Measurements from ENCODE around the gene LCE4A. TPM values are rescaled to one million over a fixed set of nuclear protein-coding genes. Genes with fewer than 3 reads are reported as not detected.
"Not testable (repeated sequence)": the region's sequence is repeated elsewhere in the genome, so short reads cannot be mapped to it uniquely, and the experiment has no call there.

The LCE4A gene
- total and polyA plus RNA-seq, 5 donors from 2014 or later: not detected

- Histone ChIP-seq H3K9me3 (ENCODE audit: control insufficient read depth in 2 of 2, low read length in 2 of 2) (no peaks in the 10 kb centered on the region), H3K4me1 (ENCODE audit: control insufficient read depth, insufficient read depth, low read length, poor library complexity, severe bottlenecking) (no peaks in the 10 kb centered on the region), H3K27ac (ENCODE audit: insufficient read depth, low read length, poor library complexity, severe bottlenecking) (no peak overlapping the region), H3K27me3 (ENCODE audit: control insufficient read depth, insufficient read depth, low read length) (peaks cover 4% of the 10 kb centered on the region), H3K4me3 (ENCODE audit: low read depth, low read length) (no peak overlapping the region), H3K36me3 (ENCODE audit: control insufficient read depth, insufficient read depth, low read length) (no peaks in the 10 kb centered on the region)
- Mint-ChIP-seq H3K27ac (no peak overlapping the region), H3K4me3 (no peak overlapping the region), H3K27me3 (peaks cover 8% of the 10 kb centered on the region), H3K9me3 (no peaks in the 10 kb centered on the region), H3K4me1 (no peaks in the 10 kb centered on the region), H3K36me3 (no peaks in the 10 kb centered on the region)
- DNase-seq: no peak
- ATAC-seq (ENCODE audit: low read depth in 2 of 2): no peak
These were observed 26.3 kb upstream of the LCE4A start for GRCh38 chr1:152681616-152682015.

- H3K27ac Mint-ChIP-seq: no peak overlapping the region
- no peaks in the 10 kb centered on the region for H3K9me3 Mint-ChIP-seq
- no peak for DNase-seq
- Histone ChIP-seq H3K36me3 (ENCODE audit: control insufficient read depth, insufficient read depth, low read length) (no peaks in the 10 kb centered on the region), H3K27ac (ENCODE audit: insufficient read depth, low read length, poor library complexity, severe bottlenecking) (no peak overlapping the region), H3K27me3 (ENCODE audit: control insufficient read depth, insufficient read depth, low read length) (peaks cover 5% of the 10 kb centered on the region), H3K9me3 (ENCODE audit: control insufficient read depth in 2 of 2, low read length in 2 of 2) (no peaks in the 10 kb centered on the region), H3K4me1 (ENCODE audit: control insufficient read depth, insufficient read depth, low read length, poor library complexity, severe bottlenecking) (no peaks in the 10 kb centered on the region), H3K4me3 (ENCODE audit: low read depth, low read length) (no peak overlapping the region)
- no peak overlapping the region for H3K4me3 Mint-ChIP-seq
- H3K4me1 Mint-ChIP-seq: no peaks in the 10 kb centered on the region
- ATAC-seq (ENCODE audit: low read depth in 2 of 2): no peak
- peaks cover 14% of the 10 kb centered on the region for H3K27me3 Mint-ChIP-seq
- no peaks in the 10 kb centered on the region for H3K36me3 Mint-ChIP-seq
These were observed 24.1 kb upstream of the LCE4A start for GRCh38 chr1:152683846-152684245.

- H3K36me3 Mint-ChIP-seq; H3K27me3 ChIP-seq (ENCODE audit: control insufficient read depth, insufficient read depth, low read length); DNase-seq; H3K27ac Mint-ChIP-seq; H3K27ac ChIP-seq (ENCODE audit: insufficient read depth, low read length, poor library complexity, severe bottlenecking); H3K9me3 Mint-ChIP-seq; H3K4me1 Mint-ChIP-seq; ATAC-seq (ENCODE audit: low read depth in 2 of 2); H3K4me3 ChIP-seq (ENCODE audit: low read depth, low read length); H3K9me3 ChIP-seq (ENCODE audit: control insufficient read depth in 2 of 2, low read length in 2 of 2); H3K4me1 ChIP-seq (ENCODE audit: control insufficient read depth, insufficient read depth, low read length, poor library complexity, severe bottlenecking); H3K36me3 ChIP-seq (ENCODE audit: control insufficient read depth, insufficient read depth, low read length); H3K4me3 Mint-ChIP-seq: not testable (repeated sequence)
- peaks cover 11% of the 10 kb centered on the region for H3K27me3 Mint-ChIP-seq
These were observed 22.1 kb upstream of the LCE4A start, which contains the start of gene LCE2B for GRCh38 chr1:152685823-152686222. Gene LCE2B, plus strand, starts transcription at chr1:152686123. Its CDS starts 721 bp downstream, at chr1:152686844.

GRCh38 chr1:152697701-152698600 lies 10.0 kb upstream of the LCE4A start, which contains the start of gene LCE2A:
Gene LCE2A, plus strand, starts transcription at chr1:152698345. Its CDS starts 557 bp downstream, at chr1:152698902.
- no peaks in the 10 kb centered on the region for H3K27me3 ChIP-seq (ENCODE audit: control insufficient read depth, insufficient read depth, low read length)
- ATAC-seq (ENCODE audit: low read depth in 2 of 2) (no peak), DNase-seq (no peak)
- no peak within 1 kb of the TSS for H3K27ac Mint-ChIP-seq
- H3K36me3 Mint-ChIP-seq: no peaks in the 10 kb centered on the region
- H3K4me1 Mint-ChIP-seq: peaks cover 0 to 4% (median 0%) of the 10 kb centered on the region in 4 donors
- H3K4me3 Mint-ChIP-seq: no peak within 1 kb of the TSS
- no peaks in the 10 kb centered on the region for H3K9me3 ChIP-seq (ENCODE audit: control insufficient read depth in 2 of 2, low read length in 2 of 2)
- H3K9me3 Mint-ChIP-seq: peaks cover 0 to 6% (median 1%) of the 10 kb centered on the region in 7 donors
- no peak within 1 kb of the TSS for H3K4me3 ChIP-seq (ENCODE audit: low read depth, low read length)
- H3K4me1 ChIP-seq (ENCODE audit: control insufficient read depth, insufficient read depth, low read length, poor library complexity, severe bottlenecking): no peaks in the 10 kb centered on the region
- no peaks in the 10 kb centered on the region for H3K36me3 ChIP-seq (ENCODE audit: control insufficient read depth, insufficient read depth, low read length)
- H3K27ac ChIP-seq (ENCODE audit: insufficient read depth, low read length, poor library complexity, severe bottlenecking): no peak within 1 kb of the TSS
- H3K27me3 Mint-ChIP-seq: peaks cover 14% of the 10 kb centered on the region

GRCh38 chr1:152699746-152700145 lies 8.2 kb upstream of the LCE4A start:
- Histone ChIP-seq H3K27ac (ENCODE audit: insufficient read depth, low read length, poor library complexity, severe bottlenecking) (no peak overlapping the region), H3K4me1 (ENCODE audit: control insufficient read depth, insufficient read depth, low read length, poor library complexity, severe bottlenecking) (no peaks in the 10 kb centered on the region), H3K27me3 (ENCODE audit: control insufficient read depth, insufficient read depth, low read length) (peaks cover 2% of the 10 kb centered on the region), H3K9me3 (ENCODE audit: control insufficient read depth in 2 of 2, low read length in 2 of 2) (peaks cover 0 to 2% of the 10 kb centered on the region in 2 experiments), H3K36me3 (ENCODE audit: control insufficient read depth, insufficient read depth, low read length) (no peaks in the 10 kb centered on the region), H3K4me3 (ENCODE audit: low read depth, low read length) (no peak overlapping the region)
- peaks cover 15% of the 10 kb centered on the region for H3K27me3 Mint-ChIP-seq
- no peak overlapping the region for H3K4me3 Mint-ChIP-seq
- H3K36me3 Mint-ChIP-seq: no peaks in the 10 kb centered on the region
- no peak for ATAC-seq (ENCODE audit: low read depth in 2 of 2)
- peaks cover 0 to 5% (median 3%) of the 10 kb centered on the region in 7 donors for H3K9me3 Mint-ChIP-seq
- no peak for DNase-seq
- no peak overlapping the region for H3K27ac Mint-ChIP-seq
- H3K4me1 Mint-ChIP-seq: peaks cover 0 to 4% (median 0%) of the 10 kb centered on the region in 4 donors

GRCh38 chr1:152718238-152718637 lies 10.3 kb downstream of the LCE4A start:
- no peak overlapping the region for H3K4me3 ChIP-seq (ENCODE audit: low read depth, low read length)

GRCh38 chr1:152725261-152725660 lies 17.3 kb downstream of the LCE4A start:
- no peak overlapping the region for H3K4me3 Mint-ChIP-seq
- H3K27ac Mint-ChIP-seq: no peak overlapping the region
- H3K4me1 ChIP-seq (ENCODE audit: control insufficient read depth, insufficient read depth, low read length, poor library complexity, severe bottlenecking): no peaks in the 10 kb centered on the region

More at GRCh38 chr1:152718238-152718637, 10.3 kb downstream of the LCE4A start:
- peaks cover 0 to 6% (median 2%) of the 10 kb centered on the region in 7 donors for H3K9me3 Mint-ChIP-seq
- H3K36me3 Mint-ChIP-seq: no peaks in the 10 kb centered on the region
- Histone ChIP-seq H3K27ac (ENCODE audit: insufficient read depth, low read length, poor library complexity, severe bottlenecking) (no peak overlapping the region), H3K9me3 (ENCODE audit: control insufficient read depth in 2 of 2, low read length in 2 of 2) (no peaks in the 10 kb centered on the region), H3K4me1 (ENCODE audit: control insufficient read depth, insufficient read depth, low read length, poor library complexity, severe bottlenecking) (no peaks in the 10 kb centered on the region), H3K36me3 (ENCODE audit: control insufficient read depth, insufficient read depth, low read length) (no peaks in the 10 kb centered on the region), H3K27me3 (ENCODE audit: control insufficient read depth, insufficient read depth, low read length) (no peaks in the 10 kb centered on the region)
- no peak overlapping the region for H3K27ac Mint-ChIP-seq
- no peak overlapping the region for H3K4me3 Mint-ChIP-seq
- ATAC-seq (ENCODE audit: low read depth in 2 of 2) (no peak), DNase-seq (no peak)
- no peaks in the 10 kb centered on the region for H3K4me1 Mint-ChIP-seq
- peaks cover 6% of the 10 kb centered on the region for H3K27me3 Mint-ChIP-seq

More at GRCh38 chr1:152725261-152725660, 17.3 kb downstream of the LCE4A start:
- Histone ChIP-seq H3K27ac (ENCODE audit: insufficient read depth, low read length, poor library complexity, severe bottlenecking) (no peak overlapping the region), H3K4me3 (ENCODE audit: low read depth, low read length) (no peak overlapping the region), H3K27me3 (ENCODE audit: control insufficient read depth, insufficient read depth, low read length) (peaks cover 3% of the 10 kb centered on the region), H3K9me3 (ENCODE audit: control insufficient read depth in 2 of 2, low read length in 2 of 2) (no peaks in the 10 kb centered on the region), H3K36me3 (ENCODE audit: control insufficient read depth, insufficient read depth, low read length) (no peaks in the 10 kb centered on the region)
- Mint-ChIP-seq H3K27me3 (peaks cover 8% of the 10 kb centered on the region), H3K4me1 (no peaks in the 10 kb centered on the region), H3K9me3 (no peaks in the 10 kb centered on the region), H3K36me3 (no peaks in the 10 kb centered on the region)
- no peak for DNase-seq
- ATAC-seq (ENCODE audit: low read depth in 2 of 2): no peak
